MM.1S (cell line): ENCODE data around the gene WDR49.

ENCODE experiments used
- DNase-seq: peaks from one replicate; pipeline ENCODE4 v3.0.0-alpha.2; 2015
- H2AFZ ChIP-seq: fragments of 300-600 bp; sonication (generic); 2 replicates; pipeline ENCODE4 v1.6.0; 2016; ENCODE audit warnings: antibody characterized with exemption, low read length
- H3F3A ChIP-seq: fragments of 300-600 bp; sonication (generic); 2 replicates; pipeline ENCODE4 v1.6.1; 2016; ENCODE audit warnings: mild to moderate bottlenecking, antibody characterized with exemption, low read length, moderate library complexity, mixed read lengths; ENCODE audit not compliant: insufficient read depth
- H3K27ac ChIP-seq: fragments of 300-600 bp; sonication (generic); 2 replicates; pipeline ENCODE4 v1.5.1; 2016; ENCODE audit warnings: mild to moderate bottlenecking, low read length
- H3K27me3 ChIP-seq: fragments of 300-600 bp; sonication (generic); replicated peaks from 2 replicates; pipeline ENCODE4 v1.6.0; 2016; ENCODE audit warnings: low read length; ENCODE audit not compliant: insufficient read depth
- H3K36me3 ChIP-seq: fragments of 300-600 bp; sonication (generic); replicated peaks from 2 replicates; pipeline ENCODE4 v1.6.1; 2016; ENCODE audit warnings: mild to moderate bottlenecking, low read length, mixed read lengths; ENCODE audit not compliant: insufficient read depth
- H3K4me1 ChIP-seq: fragments of 300-600 bp; sonication (generic); 2 replicates; pipeline ENCODE4 v1.6.1; 2016; ENCODE audit warnings: low read length, mixed read lengths
- H3K4me2 ChIP-seq: fragments of 300-600 bp; sonication (generic); 2 replicates; pipeline ENCODE4 v1.6.0; 2016; ENCODE audit warnings: low read depth, low read length
- H3K4me3 ChIP-seq: fragments of 300-600 bp; sonication (generic); 2 replicates; pipeline ENCODE4 v1.5.1; 2016; ENCODE audit warnings: low read length, mixed read lengths
- H3K79me2 ChIP-seq: fragments of 300-600 bp; sonication (generic); 2 replicates; pipeline ENCODE4 v1.6.1; 2016; ENCODE audit warnings: mixed run types, low read length, mixed read lengths
- H3K9ac ChIP-seq: fragments of 300-600 bp; sonication (generic); 2 replicates; pipeline ENCODE4 v1.6.1; 2016; ENCODE audit warnings: low read length, mixed read lengths
- H3K9me2 ChIP-seq: fragments of 300-600 bp; sonication (generic); replicated peaks from 2 replicates; pipeline ENCODE4 v1.6.1; 2016; ENCODE audit warnings: mild to moderate bottlenecking, low read length, mixed read lengths; ENCODE audit not compliant: insufficient read depth
- H3K9me3 ChIP-seq: fragments of 300-600 bp; sonication (generic); replicated peaks from 2 replicates; pipeline ENCODE4 v1.6.1; 2016; ENCODE audit warnings: mild to moderate bottlenecking, low read length, mixed read lengths; ENCODE audit not compliant: insufficient read depth
- H4K20me1 ChIP-seq: fragments of 300-600 bp; sonication (generic); 2 replicates; pipeline ENCODE4 v1.6.1; 2016; ENCODE audit warnings: mild to moderate bottlenecking, low read length, moderate library complexity, mixed read lengths; ENCODE audit not compliant: insufficient read depth
- EZH2 ChIP-seq: fragments of 300-600 bp; sonication (generic); optimal IDR thresholded peaks from 2 replicates; pipeline ENCODE3; 2017; ENCODE audit warnings: low read depth, mild to moderate bottlenecking, antibody characterized with exemption, low read length, mixed read lengths
- EZH2phosphoT487 ChIP-seq: fragments of 300-600 bp; sonication (generic); IDR thresholded peaks from 2 replicates; pipeline ENCODE4 v1.6.1; 2018; ENCODE audit warnings: antibody characterized with exemption, low read length
- TF ChIP-seq, protein P1 (sequence below): fragments of 300-600 bp; sonication (generic); IDR thresholded peaks from 2 replicates; pipeline ENCODE4 v1.5.1; 2016; ENCODE audit warnings: antibody characterized with exemption, low read length, mixed read lengths

WDR49 gene

DNA sequence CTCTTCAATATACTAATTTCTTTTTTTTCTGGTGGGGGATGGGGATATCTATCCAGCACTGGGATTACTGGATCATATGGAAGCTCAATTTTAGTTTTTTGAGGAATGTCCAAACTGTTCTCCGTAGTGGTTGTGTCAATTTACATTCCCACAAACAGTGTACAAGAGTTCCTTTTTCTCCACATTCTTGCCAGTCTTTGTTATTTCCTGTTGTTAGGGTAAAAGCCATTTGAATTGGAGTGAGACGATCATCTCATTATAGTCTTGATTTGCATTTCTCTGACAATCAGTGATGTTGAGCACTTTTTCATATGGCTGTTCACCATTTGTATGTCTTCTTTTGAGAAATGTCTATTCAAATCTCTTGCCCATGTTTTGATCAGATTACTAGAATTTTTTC is 12.8 kb upstream of the WDR49 start:
- no peaks in the 10 kb centered on the region for H3F3A ChIP-seq
- H3K36me3 ChIP-seq: no peaks in the 10 kb centered on the region
- no peak overlapping the region for H3K4me2 ChIP-seq
- no peak overlapping the region for H3K9ac ChIP-seq
- H3K27ac ChIP-seq: no peak overlapping the region
- no peak overlapping the region for H2AFZ ChIP-seq
- TF ChIP-seq EZH2phosphoT487: no peak
- TF ChIP-seq, protein P1, sequence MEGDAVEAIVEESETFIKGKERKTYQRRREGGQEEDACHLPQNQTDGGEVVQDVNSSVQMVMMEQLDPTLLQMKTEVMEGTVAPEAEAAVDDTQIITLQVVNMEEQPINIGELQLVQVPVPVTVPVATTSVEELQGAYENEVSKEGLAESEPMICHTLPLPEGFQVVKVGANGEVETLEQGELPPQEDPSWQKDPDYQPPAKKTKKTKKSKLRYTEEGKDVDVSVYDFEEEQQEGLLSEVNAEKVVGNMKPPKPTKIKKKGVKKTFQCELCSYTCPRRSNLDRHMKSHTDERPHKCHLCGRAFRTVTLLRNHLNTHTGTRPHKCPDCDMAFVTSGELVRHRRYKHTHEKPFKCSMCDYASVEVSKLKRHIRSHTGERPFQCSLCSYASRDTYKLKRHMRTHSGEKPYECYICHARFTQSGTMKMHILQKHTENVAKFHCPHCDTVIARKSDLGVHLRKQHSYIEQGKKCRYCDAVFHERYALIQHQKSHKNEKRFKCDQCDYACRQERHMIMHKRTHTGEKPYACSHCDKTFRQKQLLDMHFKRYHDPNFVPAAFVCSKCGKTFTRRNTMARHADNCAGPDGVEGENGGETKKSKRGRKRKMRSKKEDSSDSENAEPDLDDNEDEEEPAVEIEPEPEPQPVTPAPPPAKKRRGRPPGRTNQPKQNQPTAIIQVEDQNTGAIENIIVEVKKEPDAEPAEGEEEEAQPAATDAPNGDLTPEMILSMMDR: no peak
- TF ChIP-seq EZH2: no peak
- H3K9me3 ChIP-seq: no peaks in the 10 kb centered on the region
- H3K4me1 ChIP-seq: no peaks in the 10 kb centered on the region
- DNase-seq: no peak
- no peaks in the 10 kb centered on the region for H3K27me3 ChIP-seq
- H3K9me2 ChIP-seq: no peaks in the 10 kb centered on the region
- no peaks in the 10 kb centered on the region for H3K79me2 ChIP-seq
- H3K4me3 ChIP-seq: no peak overlapping the region
- H4K20me1 ChIP-seq: no peaks in the 10 kb centered on the region

DNA sequence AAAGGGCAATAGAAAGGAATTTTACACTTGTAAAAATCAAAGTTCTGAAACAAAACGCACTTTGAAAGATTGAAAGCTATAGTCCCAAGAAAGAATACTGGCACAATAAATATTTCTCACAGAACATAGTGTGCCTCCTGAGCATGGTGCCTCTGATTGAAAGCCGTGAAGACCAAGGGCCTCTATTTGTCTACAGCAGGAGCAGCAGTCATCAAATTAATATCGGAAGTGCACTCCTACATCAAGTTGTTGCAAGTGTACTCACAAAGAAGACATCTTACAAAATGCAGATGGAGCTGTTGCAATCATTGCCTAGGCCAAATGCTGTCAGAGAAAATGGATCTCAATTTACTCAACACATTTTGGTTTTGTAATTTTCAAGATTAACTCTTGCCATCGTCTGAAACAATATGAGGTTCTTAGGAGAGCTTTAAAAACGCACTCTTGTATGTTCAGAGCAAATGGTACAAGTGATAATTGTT is 9.2 kb upstream of the WDR49 start:
- DNase-seq: no peak
- H3K9me2 ChIP-seq: no peaks in the 10 kb centered on the region
- no peak overlapping the region for H2AFZ ChIP-seq
- no peaks in the 10 kb centered on the region for H3F3A ChIP-seq
- no peaks in the 10 kb centered on the region for H3K27me3 ChIP-seq
- no peaks in the 10 kb centered on the region for H4K20me1 ChIP-seq
- no peaks in the 10 kb centered on the region for H3K4me1 ChIP-seq
- H3K4me3 ChIP-seq: no peak overlapping the region
- H3K9ac ChIP-seq: no peak overlapping the region
- no peak overlapping the region for H3K27ac ChIP-seq
- no peak overlapping the region for H3K4me2 ChIP-seq
- H3K36me3 ChIP-seq: no peaks in the 10 kb centered on the region
- no peak for TF ChIP-seq EZH2phosphoT487
- TF ChIP-seq, protein P1: no peak
- TF ChIP-seq EZH2: no peak
- H3K79me2 ChIP-seq: no peaks in the 10 kb centered on the region
- no peaks in the 10 kb centered on the region for H3K9me3 ChIP-seq

DNA sequence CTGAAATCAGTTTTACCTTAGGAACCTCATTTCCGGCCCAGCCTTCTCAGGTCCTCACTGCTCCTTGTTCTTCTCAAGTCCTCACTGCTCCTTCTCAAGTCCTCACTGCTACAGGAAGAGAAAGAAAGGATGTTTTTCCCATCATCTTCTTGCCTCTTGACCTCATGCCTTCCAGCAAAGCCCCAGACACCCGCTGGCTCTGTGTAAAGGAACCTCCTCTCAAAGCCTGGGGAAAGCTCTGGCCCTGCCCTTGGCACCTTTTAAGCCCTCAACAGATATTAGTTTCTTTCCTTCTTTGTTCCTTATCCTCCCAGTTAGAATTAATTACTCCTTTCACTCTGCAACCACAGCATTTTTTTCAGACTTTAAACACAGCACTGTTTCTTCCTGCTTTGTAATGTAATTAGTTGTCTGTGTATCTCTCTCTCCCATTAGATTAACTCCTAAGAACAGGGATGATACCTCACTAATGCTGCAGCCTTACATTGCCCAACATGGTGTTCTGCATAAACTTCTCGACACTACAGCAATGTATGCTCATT is 4.0 kb upstream of the WDR49 start:
- Histone ChIP-seq H3K9me2 (no peaks in the 10 kb centered on the region), H3K79me2 (no peaks in the 10 kb centered on the region), H4K20me1 (no peaks in the 10 kb centered on the region), H3K9me3 (no peaks in the 10 kb centered on the region), H2AFZ (no peak overlapping the region), H3K4me2 (no peak overlapping the region), H3K27ac (no peak overlapping the region), H3F3A (no peaks in the 10 kb centered on the region), H3K4me3 (no peak overlapping the region), H3K4me1 (no peaks in the 10 kb centered on the region), H3K27me3 (no peaks in the 10 kb centered on the region), H3K9ac (no peak overlapping the region), H3K36me3 (no peaks in the 10 kb centered on the region)
- TF ChIP-seq EZH2 (no peak), EZH2phosphoT487 (no peak)
- TF ChIP-seq, protein P1: no peak
- DNase-seq: no peak
